ENCODE results near the gene PHTF2. TPM values are rescaled to one million over a fixed set of nuclear protein-coding genes. Genes with fewer than 3 reads are reported as not detected.

PHTF2 gene
- total and polyA plus RNA-seq, 10 of the 15 experiments (the other 5 are each of a cell fraction or from before 2014, with no cell fraction given), result 12.9 to 41.8 (median 27.0) TPM

- ATAC-seq, result no peak
Measured at GRCh38 chr7:78006063-78006755, 207.6 kb downstream of the PHTF2 start.

More at GRCh38 chr7:78006063-78006755, 207.6 kb downstream of the PHTF2 start:
- in situ Hi-C loops (cut with MboI) (no loop called here), intact Hi-C loops (cut with micrococcal nuclease; ENCODE audit: unreplicated experiment) (no loop called here)
- no TSS peak for BruUV-seq (replicated peaks)
- POLR2A ChIA-PET, result no interaction called here
- H3K9ac ChIP-seq (ENCODE audit: control insufficient read depth, insufficient read depth, low read length), result no peak overlapping the region
- no peaks in the 10 kb centered on the region for H4K20me1 ChIP-seq (ENCODE audit: control insufficient read depth, insufficient read depth)
- TF ChIP-seq ZBED1 (IDR thresholded peaks at IDR 0.05; ENCODE audit: borderline replicate concordance), result no peak
- TF ChIP-seq SUPT20H (IDR thresholded peaks at IDR 0.05; ENCODE audit: borderline replicate concordance, control insufficient read depth, low read depth, low read length), result no peak
- TF ChIP-seq BCL3 (IDR thresholded peaks at IDR 0.05; ENCODE audit: borderline replicate concordance, insufficient read depth, low read depth, low read length, poor library complexity, severe bottlenecking), result no peak
- TF ChIP-seq, protein P1, sequence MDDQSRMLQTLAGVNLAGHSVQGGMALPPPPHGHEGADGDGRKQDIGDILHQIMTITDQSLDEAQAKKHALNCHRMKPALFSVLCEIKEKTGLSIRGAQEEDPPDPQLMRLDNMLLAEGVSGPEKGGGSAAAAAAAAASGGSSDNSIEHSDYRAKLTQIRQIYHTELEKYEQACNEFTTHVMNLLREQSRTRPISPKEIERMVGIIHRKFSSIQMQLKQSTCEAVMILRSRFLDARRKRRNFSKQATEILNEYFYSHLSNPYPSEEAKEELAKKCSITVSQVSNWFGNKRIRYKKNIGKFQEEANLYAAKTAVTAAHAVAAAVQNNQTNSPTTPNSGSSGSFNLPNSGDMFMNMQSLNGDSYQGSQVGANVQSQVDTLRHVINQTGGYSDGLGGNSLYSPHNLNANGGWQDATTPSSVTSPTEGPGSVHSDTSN (IDR thresholded peaks at IDR 0.05; ENCODE audit: insufficient replicate concordance, low read depth, low read length), result no peak
- TF ChIP-seq IRF4 (IDR thresholded peaks at IDR 0.05; ENCODE audit: low read depth, low read length), result no peak
- TF ChIP-seq, protein P2, sequence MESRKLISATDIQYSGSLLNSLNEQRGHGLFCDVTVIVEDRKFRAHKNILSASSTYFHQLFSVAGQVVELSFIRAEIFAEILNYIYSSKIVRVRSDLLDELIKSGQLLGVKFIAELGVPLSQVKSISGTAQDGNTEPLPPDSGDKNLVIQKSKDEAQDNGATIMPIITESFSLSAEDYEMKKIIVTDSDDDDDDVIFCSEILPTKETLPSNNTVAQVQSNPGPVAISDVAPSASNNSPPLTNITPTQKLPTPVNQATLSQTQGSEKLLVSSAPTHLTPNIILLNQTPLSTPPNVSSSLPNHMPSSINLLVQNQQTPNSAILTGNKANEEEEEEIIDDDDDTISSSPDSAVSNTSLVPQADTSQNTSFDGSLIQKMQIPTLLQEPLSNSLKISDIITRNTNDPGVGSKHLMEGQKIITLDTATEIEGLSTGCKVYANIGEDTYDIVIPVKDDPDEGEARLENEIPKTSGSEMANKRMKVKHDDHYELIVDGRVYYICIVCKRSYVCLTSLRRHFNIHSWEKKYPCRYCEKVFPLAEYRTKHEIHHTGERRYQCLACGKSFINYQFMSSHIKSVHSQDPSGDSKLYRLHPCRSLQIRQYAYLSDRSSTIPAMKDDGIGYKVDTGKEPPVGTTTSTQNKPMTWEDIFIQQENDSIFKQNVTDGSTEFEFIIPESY (IDR thresholded peaks at IDR 0.05), result no peak
- TF ChIP-seq POU2F2 (IDR thresholded peaks at IDR 0.05; ENCODE audit: borderline replicate concordance, low read depth, low read length), result no peak
- no peak for TF ChIP-seq ZNF687 (IDR thresholded peaks at IDR 0.05)
- CTCF ChIA-PET, result no interaction called here
- H3K4me1 ChIP-seq (ENCODE audit: control insufficient read depth, insufficient read depth, low read length), result no peaks in the 10 kb centered on the region
- DNase-seq (ENCODE audit: low read depth, low spot score), result no peak
- H3K27me3 ChIP-seq (replicated peaks in 1 of 2; ENCODE audit: control insufficient read depth in 2 of 2, insufficient read depth in 2 of 2, low read length in 1 of 2), result no peaks in the 10 kb centered on the region
- no peak for FAIRE-seq
- WGBS (ENCODE audit: insufficient coverage, insufficient replicate concordance, low lambda C conversion rate, missing lambda C conversion rate), result 75% methylated on average over 10 of the region's 10 CpGs
- no peaks in the 10 kb centered on the region for H3K36me3 ChIP-seq (ENCODE audit: control insufficient read depth in 2 of 2, insufficient read depth in 2 of 2, low read length in 1 of 2)
- no peak overlapping the region for H3K4me3 ChIP-seq
- RAD21 ChIA-PET (ENCODE audit: unreplicated experiment), result no interaction called here
- H3K9me3 ChIP-seq (replicated peaks; ENCODE audit: control insufficient read depth, insufficient read depth, low read length), result no peaks in the 10 kb centered on the region; the same call in 2 of the 3 replicates
- SMC1A ChIA-PET (ENCODE audit: uncharacterized antibody, unreplicated experiment), result no interaction called here
- no peak overlapping the region for H3K27ac ChIP-seq (ENCODE audit: control insufficient read depth, insufficient read depth)
- H3K4me2 ChIP-seq (ENCODE audit: control insufficient read depth, insufficient read depth), result no peak overlapping the region
- H3K79me2 ChIP-seq (ENCODE audit: control insufficient read depth, insufficient read depth, low read length), result no peaks in the 10 kb centered on the region
- H2AFZ ChIP-seq (ENCODE audit: control insufficient read depth, low read depth, low read length), result no peak overlapping the region
